ENCODE results near the gene ZNF692.

- TF ChIP-seq CTCF (IDR thresholded peaks at IDR 0.05; ENCODE audit: borderline replicate concordance, extremely low read depth, low read length, poor library complexity, severe bottlenecking) = no peak
- no peak for TF ChIP-seq EZH2 (IDR thresholded peaks at IDR 0.05; ENCODE audit: borderline replicate concordance, low read depth, low read length, severe bottlenecking)
Observed at GRCh38 chr1:248904437-248905216, 45.7 kb upstream of the ZNF692 start.
